Measurements from ENCODE around the gene PCBP2.

DNA sequence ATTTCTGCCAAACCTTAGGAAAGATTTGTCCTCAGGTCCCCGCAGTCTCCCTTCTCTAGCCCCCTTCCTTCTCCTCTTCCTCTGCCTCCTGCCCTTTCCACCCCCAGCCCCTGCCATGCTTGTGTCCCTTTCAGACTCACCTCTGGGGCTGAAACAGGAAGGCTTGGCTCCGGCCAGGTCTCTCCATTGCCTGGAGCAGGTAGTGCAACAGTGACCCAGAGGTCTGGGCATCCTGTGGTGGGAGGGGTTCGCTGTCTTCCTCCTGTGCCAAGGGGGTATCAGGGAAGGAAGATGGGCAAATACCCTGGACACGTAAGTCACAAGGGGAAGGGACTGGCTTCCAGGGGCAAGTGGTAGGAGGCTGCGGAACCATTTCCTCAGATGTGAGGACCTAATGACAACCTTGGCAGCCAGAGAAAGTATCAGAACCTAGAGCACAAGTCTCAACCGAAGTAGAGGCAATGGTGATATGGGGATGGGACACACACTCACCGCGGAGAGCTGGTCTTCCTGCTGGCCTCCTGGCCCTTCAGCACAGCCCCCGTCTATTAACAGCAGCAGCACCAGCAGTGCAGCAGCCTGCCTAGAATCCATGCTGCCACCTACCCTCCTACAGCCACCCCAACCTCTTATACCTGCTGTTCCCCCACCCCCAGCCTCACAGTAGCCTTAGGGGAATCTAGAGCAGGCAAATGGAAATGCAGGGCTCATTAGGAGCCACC lies 55.1 kb downstream of the PCBP2 start, which contains the start of gene NPFF:
- TF ChIP-seq TAF1 (IDR thresholded peaks at IDR 0.05; ENCODE audit: borderline replicate concordance, insufficient read depth, low read length) (no peak), POLR2AphosphoS5 (IDR thresholded peaks at IDR 0.05; ENCODE audit: low read depth, low read length) (no peak)
